GM19438 (cell line): ENCODE data around the gene AKAP9.
"Not testable (repeated sequence)": the region's sequence is repeated elsewhere in the genome, so short reads cannot be mapped to it uniquely, and the experiment has no call there.

ENCODE experiments used
- ATAC-seq: cut with Tn5 transposase; IDR thresholded peaks from one replicate; pipeline ENCODE4 v1.9.1; 2021; ENCODE audit warnings: low read depth; ENCODE audit not compliant: unreplicated experiment

The AKAP9 gene

GRCh38 chr7:92053312-92053711 is 112.7 kb downstream of the AKAP9 start:
- no peak for ATAC-seq

- ATAC-seq = no peak
Observed at GRCh38 chr7:92056286-92056685, 115.6 kb downstream of the AKAP9 start.

- ATAC-seq = no peak
Observed at GRCh38 chr7:92057375-92057774, 116.7 kb downstream of the AKAP9 start.

GRCh38 chr7:92058040-92058439 is 117.4 kb downstream of the AKAP9 start:
- ATAC-seq = no peak

GRCh38 chr7:92058899-92059298 is 118.2 kb downstream of the AKAP9 start:
- no peak for ATAC-seq

- ATAC-seq = no peak
Observed at GRCh38 chr7:92061154-92061553, 120.5 kb downstream of the AKAP9 start.

- ATAC-seq = no peak
Observed at GRCh38 chr7:92064438-92065029, 123.9 kb downstream of the AKAP9 start.

- no peak for ATAC-seq
Observed at GRCh38 chr7:92071032-92071431, 130.4 kb downstream of the AKAP9 start.

GRCh38 chr7:92072121-92072520 is 131.5 kb downstream of the AKAP9 start:
- no peak for ATAC-seq

- no peak for ATAC-seq
Observed at GRCh38 chr7:92072708-92073107, 132.0 kb downstream of the AKAP9 start.

- ATAC-seq = peak; percentile 89
Observed at GRCh38 chr7:92075455-92076158, 134.9 kb downstream of the AKAP9 start.

GRCh38 chr7:92076509-92076908 is 135.8 kb downstream of the AKAP9 start:
- ATAC-seq = no peak

GRCh38 chr7:92083922-92084321 is 143.3 kb downstream of the AKAP9 start:
- not testable (repeated sequence) for ATAC-seq

GRCh38 chr7:92088266-92088665 is 147.6 kb downstream of the AKAP9 start:
- no peak for ATAC-seq

- no peak for ATAC-seq
Observed at GRCh38 chr7:92092210-92092609, 151.5 kb downstream of the AKAP9 start.

- no peak for ATAC-seq
Observed at GRCh38 chr7:92095380-92095779, 154.7 kb downstream of the AKAP9 start.

- ATAC-seq = no peak
Observed at GRCh38 chr7:92100534-92100933, 159.9 kb downstream of the AKAP9 start.

GRCh38 chr7:92102862-92103261 is 162.2 kb downstream of the AKAP9 start:
- not testable (repeated sequence) for ATAC-seq

- no peak for ATAC-seq
Observed at GRCh38 chr7:92108821-92109220, 168.2 kb downstream of the AKAP9 start.

- no peak for ATAC-seq
Observed at GRCh38 chr7:92110857-92111256, 170.2 kb downstream of the AKAP9 start.

- no peak for ATAC-seq
Observed at GRCh38 chr7:92115821-92116220, 175.2 kb downstream of the AKAP9 start.

GRCh38 chr7:92116949-92117348 is 176.3 kb downstream of the AKAP9 start:
- no peak for ATAC-seq
